ENCODE measurements around the gene OR7G3.

Gene OR7G3

DNA sequence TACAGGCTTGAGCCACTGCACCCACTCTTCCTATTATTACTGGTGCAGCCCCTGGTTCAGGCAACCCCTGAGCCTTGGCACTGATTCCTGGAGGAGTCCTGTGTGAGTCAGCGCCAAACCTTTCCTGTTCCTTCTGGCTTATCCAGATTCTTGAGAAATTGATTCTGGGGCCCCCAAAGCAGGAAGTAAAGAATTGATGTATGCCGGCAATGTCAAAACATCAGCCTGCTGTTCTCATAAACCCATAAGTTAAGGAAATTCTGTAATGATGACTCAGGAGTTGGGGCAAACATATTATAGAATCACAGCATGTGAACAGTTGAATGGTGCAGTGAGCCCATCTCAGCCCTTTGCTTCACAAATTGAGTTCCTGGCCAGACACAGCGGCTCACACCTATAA, 1.4 kb upstream of the OR7G3 start:
- no peak for DNase-seq (ENCODE audit: low read depth)
- TF ChIP-seq, protein P1, sequence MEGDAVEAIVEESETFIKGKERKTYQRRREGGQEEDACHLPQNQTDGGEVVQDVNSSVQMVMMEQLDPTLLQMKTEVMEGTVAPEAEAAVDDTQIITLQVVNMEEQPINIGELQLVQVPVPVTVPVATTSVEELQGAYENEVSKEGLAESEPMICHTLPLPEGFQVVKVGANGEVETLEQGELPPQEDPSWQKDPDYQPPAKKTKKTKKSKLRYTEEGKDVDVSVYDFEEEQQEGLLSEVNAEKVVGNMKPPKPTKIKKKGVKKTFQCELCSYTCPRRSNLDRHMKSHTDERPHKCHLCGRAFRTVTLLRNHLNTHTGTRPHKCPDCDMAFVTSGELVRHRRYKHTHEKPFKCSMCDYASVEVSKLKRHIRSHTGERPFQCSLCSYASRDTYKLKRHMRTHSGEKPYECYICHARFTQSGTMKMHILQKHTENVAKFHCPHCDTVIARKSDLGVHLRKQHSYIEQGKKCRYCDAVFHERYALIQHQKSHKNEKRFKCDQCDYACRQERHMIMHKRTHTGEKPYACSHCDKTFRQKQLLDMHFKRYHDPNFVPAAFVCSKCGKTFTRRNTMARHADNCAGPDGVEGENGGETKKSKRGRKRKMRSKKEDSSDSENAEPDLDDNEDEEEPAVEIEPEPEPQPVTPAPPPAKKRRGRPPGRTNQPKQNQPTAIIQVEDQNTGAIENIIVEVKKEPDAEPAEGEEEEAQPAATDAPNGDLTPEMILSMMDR (conservative IDR thresholded peaks at IDR 0.05; ENCODE audit: control insufficient read depth, insufficient read depth, low read depth, low read length), result no peak
- H3K4me3 ChIP-seq (ENCODE audit: control insufficient read depth, low read depth, low read length), result no peak overlapping the region

DNA sequence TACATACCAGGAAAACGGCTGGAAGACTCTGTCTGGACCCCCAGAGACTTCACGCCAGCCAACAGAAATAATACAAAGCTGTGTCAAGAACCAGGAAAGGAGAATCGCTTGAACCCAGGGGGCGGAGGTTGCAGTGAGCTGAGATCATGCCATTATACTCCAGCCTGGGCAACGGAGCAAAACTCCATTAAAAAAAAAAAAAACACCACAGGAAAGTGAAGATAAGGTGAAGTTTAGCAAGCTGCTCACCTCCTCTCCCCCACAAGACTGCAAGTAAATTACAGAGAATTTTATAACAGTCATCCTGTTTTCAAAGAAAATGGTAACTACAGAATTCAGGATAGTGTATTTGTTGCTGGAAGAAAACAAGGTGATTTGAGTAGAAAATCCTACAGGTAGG, 10.2 kb downstream of the OR7G3 start:
- TF ChIP-seq, protein P1 (conservative IDR thresholded peaks at IDR 0.05; ENCODE audit: control insufficient read depth, insufficient read depth, low read depth, low read length), result no peak

DNA sequence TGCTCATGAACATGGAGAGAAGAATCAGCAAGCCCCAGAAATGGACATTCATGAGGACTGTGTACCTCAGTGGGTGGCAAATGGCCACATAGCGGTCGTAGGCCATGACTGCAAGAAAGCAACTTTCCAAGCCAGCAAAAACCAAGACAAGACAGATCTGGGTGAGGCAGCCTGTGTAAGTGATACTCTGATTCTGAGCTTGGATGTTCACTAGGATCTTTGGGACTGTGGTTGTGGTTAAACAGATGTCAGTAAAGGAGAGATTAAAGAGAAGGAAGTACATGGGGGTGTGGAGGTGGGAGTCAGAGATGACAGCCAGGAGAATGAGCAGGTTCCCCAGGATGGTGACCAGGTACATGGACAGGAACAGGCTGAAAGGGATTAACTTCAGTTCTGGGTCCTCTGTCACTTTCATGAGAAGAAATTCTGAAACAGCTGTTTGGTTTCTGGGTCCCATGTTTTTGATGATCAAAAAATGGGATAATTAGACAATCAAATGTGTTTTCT, 11.4 kb downstream of the OR7G3 start, which contains the start of gene OR7G1:
Gene OR7G1 (minus strand): TSS at position 457 of the 507 bp plus-strand sequence. CDS start 0 bp downstream, at position 457.
- no peak for DNase-seq (ENCODE audit: low read depth)
- TF ChIP-seq, protein P1 (conservative IDR thresholded peaks at IDR 0.05; ENCODE audit: control insufficient read depth, insufficient read depth, low read depth, low read length), result no peak
- H3K4me3 ChIP-seq (ENCODE audit: control insufficient read depth, low read depth, low read length), result no peak within 1 kb of the TSS

More for the DNA sequence above, 10.2 kb downstream of the OR7G3 start:
- DNase-seq (ENCODE audit: low read depth), result no peak
- H3K4me3 ChIP-seq (ENCODE audit: control insufficient read depth, low read depth, low read length), result no peak overlapping the region

DNA sequence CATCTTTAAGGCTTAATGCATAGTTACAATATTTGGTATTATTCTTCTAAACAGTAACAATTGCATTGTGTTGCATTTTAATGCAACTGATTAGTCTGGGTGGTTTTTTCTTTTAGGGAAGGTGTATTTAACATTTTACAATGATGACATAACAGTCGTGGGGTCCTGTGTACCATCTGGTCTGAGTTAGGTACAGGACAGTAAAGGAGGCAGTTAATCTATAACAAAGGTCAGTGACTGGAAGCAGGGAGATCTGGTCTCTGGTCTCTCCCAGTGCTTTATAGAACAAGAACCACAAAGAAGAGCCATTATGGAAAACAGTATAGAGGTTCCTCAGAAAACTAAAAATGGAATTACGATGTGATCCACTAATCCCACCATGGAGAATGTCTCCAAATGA, 16.8 kb downstream of the OR7G3 start:
- TF ChIP-seq, protein P1 (conservative IDR thresholded peaks at IDR 0.05; ENCODE audit: control insufficient read depth, insufficient read depth, low read depth, low read length), result no peak
- DNase-seq (ENCODE audit: low read depth), result no peak
- no peak overlapping the region for H3K4me3 ChIP-seq (ENCODE audit: control insufficient read depth, low read depth, low read length)

DNA sequence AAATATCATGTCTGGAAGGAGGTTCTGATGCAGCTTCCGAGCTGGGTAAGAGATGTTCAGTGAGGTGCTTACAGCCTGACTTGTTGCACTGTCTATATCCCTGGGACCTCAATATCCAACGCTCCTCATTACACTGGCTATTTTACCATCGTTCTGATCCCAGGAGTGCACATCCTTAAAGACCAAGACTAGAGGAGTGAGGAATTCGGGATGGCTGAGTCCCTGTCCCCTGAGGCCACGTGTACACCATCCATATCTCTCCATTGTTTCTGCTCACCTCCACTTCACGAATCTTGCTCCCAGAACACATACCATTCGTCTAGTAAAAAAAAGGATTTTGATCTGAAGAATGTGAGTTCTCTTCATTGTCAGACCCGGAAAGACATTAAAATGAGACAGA, 19.4 kb downstream of the OR7G3 start, which contains the start of gene OR7G2:
Gene OR7G2 (minus strand): TSS at position 101 of the 400 bp plus-strand sequence. CDS start 4,232 bp downstream, outside the sequence.
- no peak for DNase-seq (ENCODE audit: low read depth)
- TF ChIP-seq, protein P1 (conservative IDR thresholded peaks at IDR 0.05; ENCODE audit: control insufficient read depth, insufficient read depth, low read depth, low read length), result no peak
- no peak within 1 kb of the TSS for H3K4me3 ChIP-seq (ENCODE audit: control insufficient read depth, low read depth, low read length)

DNA sequence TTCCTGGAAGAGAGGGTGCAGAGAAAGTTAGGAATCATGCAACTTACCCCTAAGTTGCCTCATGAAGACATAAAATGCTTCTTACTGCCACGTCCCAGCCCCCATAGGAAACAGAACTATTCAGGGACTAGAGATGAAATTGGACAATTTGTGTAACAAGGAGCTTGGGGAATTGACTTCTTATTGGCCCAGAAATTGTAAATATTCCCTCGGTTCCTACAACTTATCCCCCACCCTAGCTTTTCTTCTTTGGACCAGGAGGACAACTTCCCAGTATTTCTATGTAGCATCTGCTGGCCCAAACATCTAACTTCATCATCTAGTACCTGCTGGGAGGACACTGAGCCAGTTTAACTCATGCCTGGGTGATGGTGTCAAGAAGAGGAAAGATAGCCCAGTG, 40.0 kb downstream of the OR7G3 start, which contains the start of gene OR1M1:
Gene OR1M1 (plus strand): TSS at position 301 of the 400 bp plus-strand sequence. CDS start 6,184 bp downstream, outside the sequence.
- TF ChIP-seq, protein P1 (conservative IDR thresholded peaks at IDR 0.05; ENCODE audit: control insufficient read depth, insufficient read depth, low read depth, low read length), result no peak
- no peak for DNase-seq (ENCODE audit: low read depth)
- no peak within 1 kb of the TSS for H3K4me3 ChIP-seq (ENCODE audit: control insufficient read depth, low read depth, low read length)

All from fibroblast of mammary gland (primary cell).